H9 (cell line): ENCODE measurements around the gene ECE1. TPM values are rescaled to one million over a fixed set of nuclear protein-coding genes. Genes with fewer than 3 reads are reported as not detected.

Experiments
- DNase-seq: peaks from one replicate; pipeline ENCODE4 v3.0.0-alpha.2; 2017
- H2AFZ ChIP-seq: one replicate; pipeline ENCODE4 v1.6.1; 2013; ENCODE audit warnings: mild to moderate bottlenecking, low read length, control low read depth, moderate library complexity
- H2AK5ac ChIP-seq: 2 replicates; pipeline ENCODE4 v1.6.1; 2013; ENCODE audit warnings: low read length, control low read depth, mixed read lengths; ENCODE audit not compliant: insufficient read length
- H2BK120ac ChIP-seq: one replicate; pipeline ENCODE4 v1.6.1; 2013; ENCODE audit warnings: low read depth, mild to moderate bottlenecking, low read length, control low read depth, inconsistent platforms; ENCODE audit not compliant: poor library complexity, severe bottlenecking
- H2BK12ac ChIP-seq: 2 replicates; pipeline ENCODE4 v1.6.1; 2013; ENCODE audit warnings: low read length, control low read depth, mixed read lengths, low read depth; ENCODE audit not compliant: insufficient read length
- H2BK15ac ChIP-seq: 2 replicates; pipeline ENCODE4 v1.6.1; 2013; ENCODE audit warnings: low read depth, low read length, control low read depth
- H2BK20ac ChIP-seq: one replicate; pipeline ENCODE4 v1.6.1; 2013; ENCODE audit warnings: low read depth, mild to moderate bottlenecking, low read length, control low read depth, inconsistent platforms; ENCODE audit not compliant: poor library complexity, severe bottlenecking
- H2BK5ac ChIP-seq: 2 replicates; pipeline ENCODE4 v1.6.1; 2013; ENCODE audit warnings: low read length, control low read depth, mixed read lengths; ENCODE audit not compliant: insufficient read length
- H3K14ac ChIP-seq: 2 replicates; pipeline ENCODE4 v1.6.1; 2013; ENCODE audit warnings: low read length, control low read depth; ENCODE audit not compliant: insufficient read depth
- H3K18ac ChIP-seq: 2 replicates; pipeline ENCODE4 v1.6.1; 2013; ENCODE audit warnings: low read depth, mild to moderate bottlenecking, mixed read lengths, low read length, control low read depth; ENCODE audit not compliant: insufficient read length
- H3K23ac ChIP-seq: 2 replicates; pipeline ENCODE4 v1.6.1; 2013; ENCODE audit warnings: low read length, control low read depth, mixed read lengths, low read depth; ENCODE audit not compliant: insufficient read length
- H3K23me2 ChIP-seq: 2 replicates; pipeline ENCODE4 v1.6.1; 2013; ENCODE audit warnings: low read depth, mild to moderate bottlenecking, mixed read lengths, low read length, control low read depth; ENCODE audit not compliant: insufficient read length, poor library complexity, severe bottlenecking
- H3K27ac ChIP-seq: 2 replicates; pipeline ENCODE4 v1.5.1; 2013; ENCODE audit warnings: low read length, control low read depth, mixed read lengths, low read depth; ENCODE audit not compliant: insufficient read length
- H3K27me3 ChIP-seq: 2 replicates; pipeline ENCODE4 v1.6.1; 2013; ENCODE audit warnings: low read length, control low read depth, inconsistent platforms; ENCODE audit not compliant: insufficient read depth
- H3K4ac ChIP-seq: 2 replicates; pipeline ENCODE4 v1.6.1; 2013; ENCODE audit warnings: low read depth, mild to moderate bottlenecking, control low read depth, inconsistent platforms, low read length, moderate library complexity
- H3K4me1 ChIP-seq: 2 replicates; pipeline ENCODE4 v1.6.1; 2013; ENCODE audit warnings: low read length, control low read depth, inconsistent platforms; ENCODE audit not compliant: insufficient read depth
- H3K4me2 ChIP-seq: 2 replicates; pipeline ENCODE4 v1.6.1; 2013; ENCODE audit warnings: low read length, control low read depth, mixed read lengths; ENCODE audit not compliant: insufficient read length, insufficient read depth
- H3K56ac ChIP-seq: 2 replicates; pipeline ENCODE4 v1.6.1; 2013; ENCODE audit warnings: low read depth, mild to moderate bottlenecking, mixed read lengths, low read length, control low read depth; ENCODE audit not compliant: insufficient read length
- H3K79me1 ChIP-seq: 2 replicates; pipeline ENCODE4 v1.6.1; 2013; ENCODE audit warnings: low read depth, mild to moderate bottlenecking, moderate library complexity, low read length, control low read depth, inconsistent platforms; ENCODE audit not compliant: insufficient read depth, poor library complexity, severe bottlenecking
- H3K79me2 ChIP-seq: 2 replicates; pipeline ENCODE4 v1.6.1; 2013; ENCODE audit warnings: low read length, control low read depth, inconsistent platforms; ENCODE audit not compliant: insufficient read depth
- H3K9ac ChIP-seq: 2 replicates; pipeline ENCODE4 v1.6.1; 2013; ENCODE audit warnings: low read length, control low read depth, mixed read lengths; ENCODE audit not compliant: insufficient read length; ENCODE audit errors: extremely low read depth
- H3K9me3 ChIP-seq: one replicate; pipeline ENCODE4 v1.6.1; 2013; ENCODE audit warnings: low read depth, low read length, inconsistent platforms; ENCODE audit not compliant: control insufficient read depth
- H3T11ph ChIP-seq: one replicate; pipeline ENCODE4 v1.6.1; 2013; ENCODE audit warnings: mild to moderate bottlenecking, low read length, control low read depth, inconsistent platforms
- H4K20me1 ChIP-seq: one replicate; pipeline ENCODE4 v1.6.1; 2013; ENCODE audit not compliant: control insufficient read depth, insufficient read length, insufficient read depth
- H4K5ac ChIP-seq: 2 replicates; pipeline ENCODE4 v1.6.1; 2013; ENCODE audit warnings: low read depth, mild to moderate bottlenecking, mixed read lengths, low read length, control low read depth; ENCODE audit not compliant: insufficient read length
- H4K8ac ChIP-seq: replicated peaks from 2 replicates; pipeline ENCODE4 v1.6.1; 2013; ENCODE audit warnings: low read length, control low read depth, mixed read lengths, low read depth; ENCODE audit not compliant: insufficient read length
- H4K91ac ChIP-seq: 2 replicates; pipeline ENCODE4 v1.6.1; 2013; ENCODE audit warnings: low read depth, mild to moderate bottlenecking, moderate library complexity, mixed read lengths, low read length, control low read depth; ENCODE audit not compliant: insufficient read length
- H3K27ac Mint-ChIP-seq, 3 experiments: 2 replicates in 2 of 3; 3 replicates in 1 of 3; pipeline ENCODE4 v1.8.0; 2020 to 2021; ENCODE audit warnings: mixed read lengths in 3 of 3, mild to moderate bottlenecking in 1 of 3, moderate library complexity in 1 of 3
- H3K27me3 Mint-ChIP-seq: 2 replicates; pipeline ENCODE4 v1.8.0; 2021; ENCODE audit warnings: low read depth, mild to moderate bottlenecking, moderate library complexity, mixed read lengths
- H3K36me3 Mint-ChIP-seq, 3 experiments: 2 replicates in 2 of 3; 3 replicates in 1 of 3; pipeline ENCODE4 v1.8.0; 2020 to 2021; ENCODE audit warnings: low read depth in 3 of 3, mixed read lengths in 3 of 3; ENCODE audit not compliant: insufficient read depth in 1 of 3
- H3K4me1 Mint-ChIP-seq, 2 experiments: 2 replicates each; pipeline ENCODE4 v1.8.0; 2020; ENCODE audit warnings: mixed read lengths in 2 of 2
- H3K4me3 Mint-ChIP-seq, 2 experiments: 2 replicates in 1 of 2; 3 replicates in 1 of 2; pipeline ENCODE4 v1.8.0; 2020 to 2021; ENCODE audit warnings: mild to moderate bottlenecking in 2 of 2, mixed read lengths in 2 of 2, moderate library complexity in 1 of 2
- H3K9me3 Mint-ChIP-seq, 2 experiments: 2 replicates in 1 of 2; 3 replicates in 1 of 2; pipeline ENCODE4 v1.8.0; 2020; ENCODE audit warnings: mild to moderate bottlenecking in 2 of 2, mixed read lengths in 2 of 2, moderate library complexity in 1 of 2
- WGBS: extraction: QIAGEN DNeasy Blood & Tissue Kit; methylation state at CpG from one replicate; pipeline ENCODE4 v1.1.7; 2013; ENCODE audit warnings: missing lambda C conversion rate, low lambda C conversion rate, mixed read lengths; ENCODE audit not compliant: insufficient read length; ENCODE audit errors: extremely low coverage; 5-methylcytosine and 5-hydroxymethylcytosine counted together
- total RNA-seq: library from RNA; stranded (reverse); gene quantifications from 2 replicates; pipeline ENCODE4 v1.2.1, GENCODE V29; 2021
- TF ChIP-seq, protein P1 (sequence below): fragments of 200-600 bp; sonication (generic); conservative IDR thresholded peaks from 3 replicates; pipeline ENCODE4 v1.8.0; 2021; ENCODE audit warnings: antibody characterized with exemption, mild to moderate bottlenecking

ECE1 gene
- total RNA-seq, 1 experiment from 2014 or later, result 31.1 TPM

DNA sequence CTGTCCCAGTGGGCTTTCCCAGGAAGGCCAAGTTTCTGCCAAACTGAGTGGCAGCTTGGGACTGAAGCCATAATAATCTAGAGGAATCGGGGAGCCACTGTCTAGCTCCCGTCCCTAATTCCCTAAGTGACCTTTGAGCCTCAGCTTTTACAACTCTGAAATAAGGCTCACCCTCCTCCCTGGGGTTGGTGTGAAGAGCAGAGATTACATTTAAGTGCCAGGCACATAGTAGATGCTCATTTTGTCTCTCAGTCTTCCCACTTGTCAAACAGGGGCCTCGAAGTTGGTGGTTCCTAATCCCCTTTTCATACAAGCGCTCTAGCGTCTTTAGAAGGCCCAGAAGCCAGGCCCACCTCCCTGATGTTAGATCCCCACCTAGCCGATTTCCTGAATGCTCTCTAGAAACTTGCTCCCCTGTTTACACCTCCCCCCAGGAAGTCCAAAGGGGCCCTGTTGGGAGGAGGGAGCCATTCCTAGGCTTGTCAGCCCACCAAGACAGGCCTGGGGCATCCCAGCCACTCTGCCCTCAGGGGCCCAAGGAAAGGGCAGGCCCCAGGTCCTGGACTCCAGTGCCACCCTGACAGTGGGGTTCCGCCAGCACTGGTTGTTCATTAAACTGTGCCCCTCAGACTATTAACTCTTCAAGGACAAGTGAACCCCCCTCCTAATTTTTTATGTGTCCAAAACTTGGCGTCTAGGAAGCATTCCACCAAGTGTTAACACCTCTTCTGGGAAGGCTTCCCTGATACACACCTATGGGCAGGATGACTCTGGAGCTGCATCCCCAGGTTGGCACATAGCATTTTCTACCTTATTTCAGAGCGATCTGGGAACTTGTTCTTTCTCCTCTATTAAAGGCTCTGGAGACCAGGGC lies 49.3 kb upstream of the ECE1 start:
- Histone ChIP-seq H3K27ac (no peak overlapping the region), H2BK5ac (no peak overlapping the region), H2AK5ac (no peak overlapping the region), H2BK12ac (no peak overlapping the region), H2AFZ (no peak overlapping the region), H3K27me3 (peaks cover 4% of the 10 kb centered on the region; the same call in 1 of the 2 replicates), H3K4me2 (no peak overlapping the region), H3K23me2 (peaks cover 2% of the 10 kb centered on the region), H3K79me1 (no peaks in the 10 kb centered on the region), H4K8ac (no peak overlapping the region), H3K4ac (no peak overlapping the region), H3K4me1 (no peaks in the 10 kb centered on the region), H3K14ac (no peak overlapping the region; the same call in 1 of the 2 replicates), H4K5ac (no peak overlapping the region), H3K18ac (no peak overlapping the region), H3K79me2 (0 out of 2 replicates have a peak, but pooled peaks cover 2% of the 10 kb centered on the region), H3K23ac (no peak overlapping the region), H3K56ac (no peak overlapping the region), H4K91ac (no peak overlapping the region), H3T11ph (no peak overlapping the region), H4K20me1 (no peaks in the 10 kb centered on the region), H3K9ac (no peak overlapping the region), H3K9me3 (no peaks in the 10 kb centered on the region), H2BK15ac (no peak overlapping the region), H2BK120ac (no peak overlapping the region), H2BK20ac (no peak overlapping the region)
- Mint-ChIP-seq H3K27me3 (peaks cover 30% of the 10 kb centered on the region), H3K9me3 (no peaks in the 10 kb centered on the region), H3K4me1 (peaks cover 23 to 54% of the 10 kb centered on the region in 2 experiments), H3K27ac (peak overlapping the region in 1 of 3 experiments; percentile 77; a peak in 2 of 7 replicates), H3K4me3 (no peak overlapping the region; a peak in 1 of 5 replicates), H3K36me3 (no peaks in the 10 kb centered on the region; a peak in 1 of 7 replicates)
- DNase-seq, result no peak
- WGBS, result no CpG with 5 or more reads among the region's 9 CpGs
- TF ChIP-seq, protein P1, sequence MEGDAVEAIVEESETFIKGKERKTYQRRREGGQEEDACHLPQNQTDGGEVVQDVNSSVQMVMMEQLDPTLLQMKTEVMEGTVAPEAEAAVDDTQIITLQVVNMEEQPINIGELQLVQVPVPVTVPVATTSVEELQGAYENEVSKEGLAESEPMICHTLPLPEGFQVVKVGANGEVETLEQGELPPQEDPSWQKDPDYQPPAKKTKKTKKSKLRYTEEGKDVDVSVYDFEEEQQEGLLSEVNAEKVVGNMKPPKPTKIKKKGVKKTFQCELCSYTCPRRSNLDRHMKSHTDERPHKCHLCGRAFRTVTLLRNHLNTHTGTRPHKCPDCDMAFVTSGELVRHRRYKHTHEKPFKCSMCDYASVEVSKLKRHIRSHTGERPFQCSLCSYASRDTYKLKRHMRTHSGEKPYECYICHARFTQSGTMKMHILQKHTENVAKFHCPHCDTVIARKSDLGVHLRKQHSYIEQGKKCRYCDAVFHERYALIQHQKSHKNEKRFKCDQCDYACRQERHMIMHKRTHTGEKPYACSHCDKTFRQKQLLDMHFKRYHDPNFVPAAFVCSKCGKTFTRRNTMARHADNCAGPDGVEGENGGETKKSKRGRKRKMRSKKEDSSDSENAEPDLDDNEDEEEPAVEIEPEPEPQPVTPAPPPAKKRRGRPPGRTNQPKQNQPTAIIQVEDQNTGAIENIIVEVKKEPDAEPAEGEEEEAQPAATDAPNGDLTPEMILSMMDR, result no peak
